ENCODE data around the gene GADD45A. TPM values are rescaled to one million over a fixed set of nuclear protein-coding genes. Genes with fewer than 3 reads are reported as not detected.

The GADD45A gene
- total and polyA plus RNA-seq, 4 donors, result 49.7 to 186 (median 156) TPM

GRCh38 chr1:67675800-67676199 lies 9.2 kb upstream of the GADD45A start:
- Histone ChIP-seq H3K27ac (ENCODE audit: low read depth in 1 of 2, low read length in 2 of 2) (no peak overlapping the region), H3K9me3 (ENCODE audit: control insufficient read depth, low read length) (no peaks in the 10 kb centered on the region), H3K4me1 (ENCODE audit: control insufficient read depth in 1 of 2, insufficient read depth in 2 of 2, low read length in 2 of 2) (peaks cover 0 to 2% of the 10 kb centered on the region in 2 donors), H3K36me3 (ENCODE audit: control insufficient read depth in 1 of 2, insufficient read depth in 2 of 2, low read length in 1 of 2) (no peaks in the 10 kb centered on the region), H3K27me3 (ENCODE audit: control insufficient read depth in 1 of 2, insufficient read depth in 2 of 2, low read length in 1 of 2) (no peaks in the 10 kb centered on the region), H3K4me3 (ENCODE audit: low read length in 2 of 2) (no peak overlapping the region)
- intact Hi-C loops (cut with DNase I), result no loop called here
- no peak for ATAC-seq (ENCODE audit: low FRiP score)
- no peak for DNase-seq
- 86 to 92% methylated on average over 2 of the region's 2 CpGs for WGBS, 2 donors

GRCh38 chr1:67676287-67676686 lies 8.7 kb upstream of the GADD45A start:
- H3K27me3 ChIP-seq (ENCODE audit: control insufficient read depth in 1 of 2, insufficient read depth in 2 of 2, low read length in 1 of 2), result no peaks in the 10 kb centered on the region
- ATAC-seq (ENCODE audit: low FRiP score), result no peak
- H3K36me3 ChIP-seq (ENCODE audit: control insufficient read depth in 1 of 2, insufficient read depth in 2 of 2, low read length in 1 of 2), result no peaks in the 10 kb centered on the region
- no peak overlapping the region for H3K27ac ChIP-seq (ENCODE audit: low read depth in 1 of 2, low read length in 2 of 2)
- no peak for DNase-seq
- WGBS, 2 donors, result 97 to 98% methylated on average over 2 of the region's 2 CpGs
- no peaks in the 10 kb centered on the region for H3K9me3 ChIP-seq (ENCODE audit: control insufficient read depth, low read length)
- peaks cover 0 to 2% of the 10 kb centered on the region in 2 donors for H3K4me1 ChIP-seq (ENCODE audit: control insufficient read depth in 1 of 2, insufficient read depth in 2 of 2, low read length in 2 of 2)
- no peak overlapping the region for H3K4me3 ChIP-seq (ENCODE audit: low read length in 2 of 2)
- intact Hi-C loops (cut with DNase I), result no loop called here

GRCh38 chr1:67676946-67677345 lies 8.1 kb upstream of the GADD45A start:
- 84 to 86% methylated on average over 2 of the region's 2 CpGs for WGBS, 2 donors
- Histone ChIP-seq H3K36me3 (ENCODE audit: control insufficient read depth in 1 of 2, insufficient read depth in 2 of 2, low read length in 1 of 2) (no peaks in the 10 kb centered on the region), H3K4me1 (ENCODE audit: control insufficient read depth in 1 of 2, insufficient read depth in 2 of 2, low read length in 2 of 2) (peaks cover 0 to 2% of the 10 kb centered on the region in 2 donors), H3K9me3 (ENCODE audit: control insufficient read depth, low read length) (no peaks in the 10 kb centered on the region), H3K27ac (ENCODE audit: low read depth in 1 of 2, low read length in 2 of 2) (no peak overlapping the region), H3K4me3 (ENCODE audit: low read length in 2 of 2) (no peak overlapping the region), H3K27me3 (ENCODE audit: control insufficient read depth in 1 of 2, insufficient read depth in 2 of 2, low read length in 1 of 2) (no peaks in the 10 kb centered on the region)
- ATAC-seq (ENCODE audit: low FRiP score) (no peak), DNase-seq (no peak)
- intact Hi-C loops (cut with DNase I), result no loop called here

- H3K9me3 ChIP-seq (ENCODE audit: control insufficient read depth, low read length), result no peaks in the 10 kb centered on the region
- peaks cover 0 to 2% of the 10 kb centered on the region in 2 donors for H3K4me1 ChIP-seq (ENCODE audit: control insufficient read depth in 1 of 2, insufficient read depth in 2 of 2, low read length in 2 of 2)
- no peak overlapping the region for H3K4me3 ChIP-seq (ENCODE audit: low read length in 2 of 2)
- H3K27me3 ChIP-seq (ENCODE audit: control insufficient read depth in 1 of 2, insufficient read depth in 2 of 2, low read length in 1 of 2), result no peaks in the 10 kb centered on the region
- ATAC-seq (ENCODE audit: low FRiP score) (no peak), DNase-seq (no peak)
- H3K36me3 ChIP-seq (ENCODE audit: control insufficient read depth in 1 of 2, insufficient read depth in 2 of 2, low read length in 1 of 2), result no peaks in the 10 kb centered on the region
- H3K27ac ChIP-seq (ENCODE audit: low read depth in 1 of 2, low read length in 2 of 2), result no peak overlapping the region
- intact Hi-C loops (cut with DNase I), result no loop called here
- 96 to 98% methylated on average over 2 of the region's 2 CpGs for WGBS, 2 donors
Measured at GRCh38 chr1:67677408-67677807, 7.6 kb upstream of the GADD45A start.

- Histone ChIP-seq H3K9me3 (ENCODE audit: control insufficient read depth, low read length) (no peaks in the 10 kb centered on the region), H3K36me3 (ENCODE audit: control insufficient read depth in 1 of 2, insufficient read depth in 2 of 2, low read length in 1 of 2) (no peaks in the 10 kb centered on the region), H3K27me3 (ENCODE audit: control insufficient read depth in 1 of 2, insufficient read depth in 2 of 2, low read length in 1 of 2) (no peaks in the 10 kb centered on the region), H3K27ac (ENCODE audit: low read depth in 1 of 2, low read length in 2 of 2) (no peak overlapping the region), H3K4me1 (ENCODE audit: control insufficient read depth in 1 of 2, insufficient read depth in 2 of 2, low read length in 2 of 2) (peaks cover 0 to 2% of the 10 kb centered on the region in 2 donors), H3K4me3 (ENCODE audit: low read length in 2 of 2) (no peak overlapping the region)
- DNase-seq (no peak), ATAC-seq (ENCODE audit: low FRiP score) (no peak)
- intact Hi-C loops (cut with DNase I), result no loop called here
- WGBS, 2 donors, result 44 to 47% methylated on average over 2 of the region's 2 CpGs
Measured at GRCh38 chr1:67677930-67678329, 7.1 kb upstream of the GADD45A start.

GRCh38 chr1:67679691-67680090 lies 5.3 kb upstream of the GADD45A start:
- ATAC-seq (ENCODE audit: low FRiP score), result no peak
- DNase-seq, result no peak
- Histone ChIP-seq H3K36me3 (ENCODE audit: control insufficient read depth in 1 of 2, insufficient read depth in 2 of 2, low read length in 1 of 2) (no peaks in the 10 kb centered on the region), H3K4me3 (ENCODE audit: low read length in 2 of 2) (no peak overlapping the region), H3K27ac (ENCODE audit: low read depth in 1 of 2, low read length in 2 of 2) (no peak overlapping the region), H3K9me3 (ENCODE audit: control insufficient read depth, low read length) (no peaks in the 10 kb centered on the region), H3K27me3 (ENCODE audit: control insufficient read depth in 1 of 2, insufficient read depth in 2 of 2, low read length in 1 of 2) (no peaks in the 10 kb centered on the region), H3K4me1 (ENCODE audit: control insufficient read depth in 1 of 2, insufficient read depth in 2 of 2, low read length in 2 of 2) (peaks cover 0 to 2% of the 10 kb centered on the region in 2 donors)
- intact Hi-C loops (cut with DNase I), result loop anchor here in 1 of 2 donors (5.0 kb wide), 1 partner anchor 142 kb away; no protein-coding TSS in a partner anchor

- Histone ChIP-seq H3K4me1 (ENCODE audit: control insufficient read depth in 1 of 2, insufficient read depth in 2 of 2, low read length in 2 of 2) (no peaks in the 10 kb centered on the region), H3K36me3 (ENCODE audit: control insufficient read depth in 1 of 2, insufficient read depth in 2 of 2, low read length in 1 of 2) (no peaks in the 10 kb centered on the region), H3K4me3 (ENCODE audit: low read length in 2 of 2) (no peak overlapping the region), H3K27me3 (ENCODE audit: control insufficient read depth in 1 of 2, insufficient read depth in 2 of 2, low read length in 1 of 2) (no peaks in the 10 kb centered on the region), H3K27ac (ENCODE audit: low read depth in 1 of 2, low read length in 2 of 2) (no peak overlapping the region), H3K9me3 (ENCODE audit: control insufficient read depth, low read length) (no peaks in the 10 kb centered on the region)
- DNase-seq, result no peak
- intact Hi-C loops (cut with DNase I), result loop anchor here in 1 of 2 donors (5.0 kb wide), 1 partner anchor 143 kb away; no protein-coding TSS in a partner anchor
- WGBS, 2 donors, result 98 to 99% methylated on average over 2 of the region's 2 CpGs
- no peak for ATAC-seq (ENCODE audit: low FRiP score)
Measured at GRCh38 chr1:67680486-67680885, 4.5 kb upstream of the GADD45A start.

GRCh38 chr1:67682659-67683197 lies 2.3 kb upstream of the GADD45A start:
- ATAC-seq (ENCODE audit: low FRiP score), result no peak
- 4 to 5% methylated on average over 3 of the region's 3 CpGs for WGBS, 2 donors

GRCh38 chr1:67683316-67683715 lies 1.7 kb upstream of the GADD45A start:
- Histone ChIP-seq H3K27ac (ENCODE audit: low read depth in 1 of 2, low read length in 2 of 2) (no peak overlapping the region), H3K4me1 (ENCODE audit: control insufficient read depth in 1 of 2, insufficient read depth in 2 of 2, low read length in 2 of 2) (no peaks in the 10 kb centered on the region), H3K9me3 (ENCODE audit: control insufficient read depth, low read length) (no peaks in the 10 kb centered on the region), H3K27me3 (ENCODE audit: control insufficient read depth in 1 of 2, insufficient read depth in 2 of 2, low read length in 1 of 2) (no peaks in the 10 kb centered on the region), H3K36me3 (ENCODE audit: control insufficient read depth in 1 of 2, insufficient read depth in 2 of 2, low read length in 1 of 2) (peaks cover 0 to 1% of the 10 kb centered on the region in 2 donors), H3K4me3 (ENCODE audit: low read length in 2 of 2) (no peak overlapping the region)
- 10 to 11% methylated on average over 3 of the region's 3 CpGs for whole genome bisulfite sequencing, 2 donors
- intact Hi-C loops (cut with DNase I), result loop anchor here in 1 of 2 donors (5.0 kb wide), 1 partner anchor 146 kb away; no protein-coding TSS in a partner anchor
- DNase-seq, result no peak
- ATAC-seq (ENCODE audit: low FRiP score), result no peak

More at GRCh38 chr1:67682659-67683197, 2.3 kb upstream of the GADD45A start:
- H3K27ac ChIP-seq (ENCODE audit: low read depth in 1 of 2, low read length in 2 of 2), result peak overlapping the region in 1 of 2 donors; percentile 52
- no peak overlapping the region for H3K4me3 ChIP-seq (ENCODE audit: low read length in 2 of 2)
- intact Hi-C loops (cut with DNase I), result loop anchor here in 1 of 2 donors (5.0 kb wide), 1 partner anchor 145 kb away; no protein-coding TSS in a partner anchor
- H3K9me3 ChIP-seq (ENCODE audit: control insufficient read depth, low read length), result no peaks in the 10 kb centered on the region
- peaks cover 0 to 1% of the 10 kb centered on the region in 2 donors for H3K36me3 ChIP-seq (ENCODE audit: control insufficient read depth in 1 of 2, insufficient read depth in 2 of 2, low read length in 1 of 2)
- no peak for DNase-seq
- H3K4me1 ChIP-seq (ENCODE audit: control insufficient read depth in 1 of 2, insufficient read depth in 2 of 2, low read length in 2 of 2), result no peaks in the 10 kb centered on the region
- no peaks in the 10 kb centered on the region for H3K27me3 ChIP-seq (ENCODE audit: control insufficient read depth in 1 of 2, insufficient read depth in 2 of 2, low read length in 1 of 2)
